ENCODE results near the gene SELENOI.

Gene SELENOI

GRCh38 chr2:26399771-26400376, 53.9 kb downstream of the SELENOI start:
- Histone ChIP-seq H3K4me3 (ENCODE audit: low read length) (no peak overlapping the region), H3K9me3 (ENCODE audit: control insufficient read depth, insufficient read depth, low read length) (no peaks in the 10 kb centered on the region), H3K27ac (ENCODE audit: low read depth, low read length) (no peak overlapping the region), H3K36me3 (ENCODE audit: control insufficient read depth, low read length) (no peaks in the 10 kb centered on the region), H3K9me2 (replicated peaks; ENCODE audit: control insufficient read depth, low read length) (no peaks in the 10 kb centered on the region), H3K79me2 (ENCODE audit: control insufficient read depth, low read length) (no peaks in the 10 kb centered on the region), H4K20me1 (ENCODE audit: control insufficient read depth, insufficient read depth, low read depth, low read length) (no peaks in the 10 kb centered on the region), H3K27me3 (ENCODE audit: control insufficient read depth, low read length) (no peaks in the 10 kb centered on the region), H3F3A (ENCODE audit: control insufficient read depth, insufficient read depth) (peaks cover 6% of the 10 kb centered on the region), H3K4me2 (ENCODE audit: low read length) (no peak overlapping the region), H3K4me1 (ENCODE audit: control insufficient read depth, low read length) (no peaks in the 10 kb centered on the region)
- TF ChIP-seq EZH2phosphoT487 (IDR thresholded peaks at IDR 0.05; ENCODE audit: borderline replicate concordance, low read length), result no peak
- TF ChIP-seq, protein P1, sequence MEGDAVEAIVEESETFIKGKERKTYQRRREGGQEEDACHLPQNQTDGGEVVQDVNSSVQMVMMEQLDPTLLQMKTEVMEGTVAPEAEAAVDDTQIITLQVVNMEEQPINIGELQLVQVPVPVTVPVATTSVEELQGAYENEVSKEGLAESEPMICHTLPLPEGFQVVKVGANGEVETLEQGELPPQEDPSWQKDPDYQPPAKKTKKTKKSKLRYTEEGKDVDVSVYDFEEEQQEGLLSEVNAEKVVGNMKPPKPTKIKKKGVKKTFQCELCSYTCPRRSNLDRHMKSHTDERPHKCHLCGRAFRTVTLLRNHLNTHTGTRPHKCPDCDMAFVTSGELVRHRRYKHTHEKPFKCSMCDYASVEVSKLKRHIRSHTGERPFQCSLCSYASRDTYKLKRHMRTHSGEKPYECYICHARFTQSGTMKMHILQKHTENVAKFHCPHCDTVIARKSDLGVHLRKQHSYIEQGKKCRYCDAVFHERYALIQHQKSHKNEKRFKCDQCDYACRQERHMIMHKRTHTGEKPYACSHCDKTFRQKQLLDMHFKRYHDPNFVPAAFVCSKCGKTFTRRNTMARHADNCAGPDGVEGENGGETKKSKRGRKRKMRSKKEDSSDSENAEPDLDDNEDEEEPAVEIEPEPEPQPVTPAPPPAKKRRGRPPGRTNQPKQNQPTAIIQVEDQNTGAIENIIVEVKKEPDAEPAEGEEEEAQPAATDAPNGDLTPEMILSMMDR (IDR thresholded peaks at IDR 0.05; ENCODE audit: low read depth, low read length, poor library complexity, severe bottlenecking), result no peak

DNA sequence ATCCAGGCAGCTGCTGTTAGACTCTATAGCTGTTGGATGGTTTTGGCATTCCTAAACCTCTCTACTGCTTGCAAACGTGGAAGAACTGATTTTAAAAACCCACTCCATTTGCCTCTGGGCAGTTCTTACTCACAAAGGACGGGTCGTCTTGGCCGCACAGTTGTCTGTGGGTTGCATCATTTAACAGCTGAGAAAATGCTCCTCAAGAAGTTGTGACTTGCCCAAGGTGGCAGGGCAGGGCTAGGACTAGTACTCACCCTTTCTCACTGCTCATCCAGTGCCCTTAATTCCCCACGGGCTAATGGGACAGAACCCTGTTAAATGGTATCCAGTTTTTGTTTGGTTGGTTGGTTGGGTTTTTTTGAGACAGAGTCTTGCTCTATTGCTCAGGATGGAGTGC, 54.8 kb downstream of the SELENOI start:
- no peaks in the 10 kb centered on the region for H3K9me2 ChIP-seq (replicated peaks; ENCODE audit: control insufficient read depth, low read length)
- H3F3A ChIP-seq (ENCODE audit: control insufficient read depth, insufficient read depth), result peaks cover 6% of the 10 kb centered on the region
- H3K4me1 ChIP-seq (ENCODE audit: control insufficient read depth, low read length), result no peaks in the 10 kb centered on the region
- H3K27me3 ChIP-seq (ENCODE audit: control insufficient read depth, low read length), result no peaks in the 10 kb centered on the region
- no peaks in the 10 kb centered on the region for H3K9me3 ChIP-seq (ENCODE audit: control insufficient read depth, insufficient read depth, low read length)
- H3K36me3 ChIP-seq (ENCODE audit: control insufficient read depth, low read length), result no peaks in the 10 kb centered on the region
- TF ChIP-seq, protein P1 (IDR thresholded peaks at IDR 0.05; ENCODE audit: low read depth, low read length, poor library complexity, severe bottlenecking), result no peak
- no peak for TF ChIP-seq EZH2phosphoT487 (IDR thresholded peaks at IDR 0.05; ENCODE audit: borderline replicate concordance, low read length)
- no peak overlapping the region for H3K4me3 ChIP-seq (ENCODE audit: low read length)
- no peaks in the 10 kb centered on the region for H3K79me2 ChIP-seq (ENCODE audit: control insufficient read depth, low read length)
- no peak overlapping the region for H3K27ac ChIP-seq (ENCODE audit: low read depth, low read length)
- H3K4me2 ChIP-seq (ENCODE audit: low read length), result no peak overlapping the region
- no peaks in the 10 kb centered on the region for H4K20me1 ChIP-seq (ENCODE audit: control insufficient read depth, insufficient read depth, low read depth, low read length)

GRCh38 chr2:26401739-26402541, 56.0 kb downstream of the SELENOI start, which contains the start of gene DRC1:
TSS of gene DRC1 (plus strand) at chr2:26401920. CDS start at chr2:26401990, 70 bp downstream.
- Histone ChIP-seq H3K36me3 (ENCODE audit: control insufficient read depth, low read length) (no peaks in the 10 kb centered on the region), H3K27ac (ENCODE audit: low read depth, low read length) (no peak within 1 kb of the TSS), H3K9me2 (replicated peaks; ENCODE audit: control insufficient read depth, low read length) (no peaks in the 10 kb centered on the region), H3K4me3 (ENCODE audit: low read length) (no peak within 1 kb of the TSS), H3K4me1 (ENCODE audit: control insufficient read depth, low read length) (no peaks in the 10 kb centered on the region), H3K4me2 (ENCODE audit: low read length) (no peak within 1 kb of the TSS), H3F3A (ENCODE audit: control insufficient read depth, insufficient read depth) (peaks cover 6% of the 10 kb centered on the region), H4K20me1 (ENCODE audit: control insufficient read depth, insufficient read depth, low read depth, low read length) (no peaks in the 10 kb centered on the region), H3K27me3 (ENCODE audit: control insufficient read depth, low read length) (no peaks in the 10 kb centered on the region; the same call in 1 of the 2 replicates), H3K9me3 (ENCODE audit: control insufficient read depth, insufficient read depth, low read length) (no peaks in the 10 kb centered on the region), H3K79me2 (ENCODE audit: control insufficient read depth, low read length) (no peaks in the 10 kb centered on the region)
- no peak for TF ChIP-seq EZH2phosphoT487 (IDR thresholded peaks at IDR 0.05; ENCODE audit: borderline replicate concordance, low read length)
- TF ChIP-seq, protein P1 (IDR thresholded peaks at IDR 0.05; ENCODE audit: low read depth, low read length, poor library complexity, severe bottlenecking), result no peak

Data from DOHH2 (cell line).